Activated naive CD8-positive, alpha-beta T cell treated with anti-CD3 and anti-CD28 coated beads, Interleukin-2, amount 10 ng/mL, durations not matched to agents 7 days and 5 days (primary cell): Measurements from ENCODE around the gene C3orf20. TPM values are rescaled to one million over a fixed set of nuclear protein-coding genes. Genes with fewer than 3 reads are reported as not detected.
"Not testable (repeated sequence)": the region's sequence is repeated elsewhere in the genome, so short reads cannot be mapped to it uniquely, and the experiment has no call there.

Experiments used
- ATAC-seq: fragments of 150-1000 bp; cut with Tn5 transposase; one replicate; pipeline ENCODE4 v1.10.0; 2021; ENCODE audit warnings: low read depth, moderate library complexity
- POLR2A ChIA-PET: fragments of 350-600 bp; sonication (Branson Sonifier 250); formaldehyde crosslinking; loops from one replicate; lab custom pipeline; 2021; ENCODE audit warnings: antibody characterized with exemption; lab: Charles Lee
- DNase-seq: peaks from one replicate; pipeline ENCODE4 v3.0.0; 2021
- H3K27ac Mint-ChIP-seq: one replicate; pipeline ENCODE4 v1.8.0; 2022; ENCODE audit warnings: mild to moderate bottlenecking, mixed read lengths
- H3K27me3 Mint-ChIP-seq: one replicate; pipeline ENCODE4 v1.8.0; 2022; ENCODE audit warnings: mild to moderate bottlenecking, moderate library complexity, mixed read lengths
- H3K36me3 Mint-ChIP-seq: one replicate; pipeline ENCODE4 v1.8.0; 2021; ENCODE audit warnings: mild to moderate bottlenecking, mixed read lengths
- H3K4me1 Mint-ChIP-seq: one replicate; pipeline ENCODE4 v1.8.0; 2021; ENCODE audit warnings: mixed read lengths
- H3K4me3 Mint-ChIP-seq: one replicate; pipeline ENCODE4 v1.8.0; 2022; ENCODE audit warnings: mild to moderate bottlenecking, moderate library complexity, mixed read lengths
- H3K9me3 Mint-ChIP-seq: one replicate; pipeline ENCODE4 v1.8.0; 2021; ENCODE audit warnings: mixed read lengths
- total RNA-seq, 2 experiments: library from RNA; stranded (reverse); gene quantifications; one replicate each; pipeline ENCODE4 v1.2.3, GENCODE V29; 2021

The C3orf20 gene
- total RNA-seq, 2 experiments from 2014 or later, result 0.17 to 0.25 TPM

GRCh38 chr3:14640734-14641133, 34.2 kb upstream of the C3orf20 start:
- POLR2A ChIA-PET, result no interaction called here
- Mint-ChIP-seq H3K27me3 (peaks cover 21% of the 10 kb centered on the region), H3K9me3 (no peaks in the 10 kb centered on the region), H3K36me3 (no peaks in the 10 kb centered on the region), H3K4me1 (no peaks in the 10 kb centered on the region), H3K4me3 (no peak overlapping the region), H3K27ac (no peak overlapping the region)
- no peak for ATAC-seq
- DNase-seq, result no peak

DNA sequence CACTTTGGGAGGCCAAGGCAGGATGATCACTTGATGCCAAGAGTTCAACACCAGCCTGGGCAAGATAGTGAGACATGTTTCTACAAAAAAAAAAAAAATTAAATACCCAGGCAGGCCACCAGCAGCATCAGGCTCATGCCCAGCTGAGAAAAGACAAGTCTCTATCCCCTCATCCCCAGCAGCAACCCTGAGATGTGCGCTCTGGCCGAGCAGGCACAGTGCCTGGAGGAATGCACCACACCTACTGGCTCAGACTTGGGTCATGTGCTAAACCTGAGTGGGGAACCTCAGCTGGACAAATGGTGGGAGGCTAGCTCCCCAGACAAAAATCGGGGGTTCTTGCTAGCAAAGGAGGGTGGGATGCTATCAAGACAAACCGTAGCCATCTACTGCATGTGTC, 33.6 kb upstream of the C3orf20 start:
- POLR2A ChIA-PET, result no interaction called here
- Mint-ChIP-seq H3K9me3 (no peaks in the 10 kb centered on the region), H3K27ac (no peak overlapping the region)

DNA sequence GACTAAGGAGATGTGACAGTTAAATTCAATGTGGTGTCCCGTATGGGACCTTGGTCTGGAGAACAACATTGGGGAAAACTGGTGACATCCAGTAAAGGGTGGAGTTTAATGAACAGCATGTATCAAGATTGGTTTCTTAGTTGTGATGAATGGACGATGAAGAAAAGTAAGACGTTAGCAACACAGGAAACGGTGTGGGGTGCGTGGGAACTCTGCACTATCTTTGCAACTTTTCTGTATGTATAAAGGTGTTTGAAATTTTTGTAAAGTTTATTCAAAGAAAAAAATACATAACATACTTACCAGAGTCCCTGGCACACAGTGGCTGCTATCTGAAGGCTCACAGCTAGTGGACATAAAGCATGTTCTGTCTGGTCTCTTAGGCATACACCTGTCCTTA, 29.5 kb upstream of the C3orf20 start:
- POLR2A ChIA-PET, result no interaction called here
- Mint-ChIP-seq H3K27me3 (peaks cover 2% of the 10 kb centered on the region), H3K4me1 (peaks cover 23% of the 10 kb centered on the region), H3K4me3 (no peak overlapping the region), H3K9me3 (no peaks in the 10 kb centered on the region), H3K27ac (no peak overlapping the region), H3K36me3 (no peaks in the 10 kb centered on the region)
- ATAC-seq (no peak), DNase-seq (no peak)

More for the DNA sequence above, 33.6 kb upstream of the C3orf20 start:
- Mint-ChIP-seq H3K4me1 (peaks cover 6% of the 10 kb centered on the region), H3K27me3 (peaks cover 18% of the 10 kb centered on the region), H3K4me3 (no peak overlapping the region), H3K36me3 (no peaks in the 10 kb centered on the region)
- DNase-seq (no peak), ATAC-seq (no peak)

DNA sequence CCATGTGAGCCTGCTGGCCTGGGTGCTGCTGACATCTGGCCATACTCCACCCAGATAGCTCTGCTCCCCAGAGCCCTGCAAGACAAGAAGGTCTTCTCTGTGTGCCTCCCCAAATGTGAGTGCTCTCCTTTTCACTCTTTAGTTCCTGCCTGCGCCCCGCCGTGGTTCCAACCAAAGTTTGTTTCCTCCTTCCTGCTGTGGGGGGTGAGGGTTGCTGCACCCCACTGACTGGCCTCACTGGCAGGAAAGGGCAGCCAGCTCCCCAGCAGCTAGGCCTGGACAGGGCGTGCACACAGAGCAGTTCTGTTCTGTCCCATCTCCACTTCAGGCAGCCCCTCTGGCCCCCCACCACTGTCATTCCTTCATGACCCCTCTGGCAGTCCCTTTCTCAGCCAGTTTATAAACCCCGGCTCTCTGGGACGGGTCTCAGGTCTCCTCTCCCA, 28.8 kb upstream of the C3orf20 start:
- Mint-ChIP-seq H3K4me1 (peaks cover 25% of the 10 kb centered on the region), H3K36me3 (no peaks in the 10 kb centered on the region), H3K4me3 (no peak overlapping the region), H3K27ac (no peak overlapping the region), H3K27me3 (peaks cover 2% of the 10 kb centered on the region), H3K9me3 (no peaks in the 10 kb centered on the region)
- DNase-seq (no peak), ATAC-seq (peak; percentile 14)
- POLR2A ChIA-PET, result no interaction called here

DNA sequence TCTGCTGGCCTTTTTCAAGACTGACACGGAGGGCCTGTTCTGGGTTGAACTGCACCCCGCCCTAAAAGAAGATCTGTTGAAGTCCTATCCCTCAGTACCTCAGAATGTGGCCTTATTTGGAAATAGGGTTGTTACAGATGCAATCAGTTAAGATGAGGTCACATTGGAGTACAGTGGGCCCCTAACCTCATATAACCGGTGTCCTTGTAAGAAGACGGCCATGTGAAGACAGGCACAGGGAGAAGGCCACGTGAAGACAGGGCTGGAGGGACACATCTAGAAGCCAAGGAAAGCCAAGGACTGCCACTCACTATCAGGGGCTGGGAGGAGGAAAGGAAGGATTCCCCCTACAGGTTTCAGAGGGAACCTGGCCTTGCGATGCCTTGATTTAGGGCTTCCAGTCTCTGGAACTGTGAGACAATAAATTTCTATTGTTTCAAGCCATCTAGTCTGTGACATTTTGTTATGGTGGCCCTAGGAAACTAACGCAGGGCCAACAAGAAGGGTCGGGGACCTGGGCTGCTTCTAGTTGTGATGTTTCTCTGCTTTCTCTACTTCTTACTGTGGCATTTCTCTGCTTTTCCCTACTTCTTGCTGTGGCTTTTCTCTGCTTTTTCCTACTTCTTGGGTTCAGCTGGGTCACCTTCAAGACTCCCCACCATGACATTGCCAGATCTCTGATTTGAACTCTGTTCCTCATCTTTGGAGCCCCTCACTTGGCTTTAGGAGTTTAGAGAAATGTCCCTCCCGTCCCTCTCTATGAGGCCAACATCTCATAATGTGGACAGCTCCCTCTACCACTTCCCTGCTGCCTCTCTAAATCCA, 28.1 kb upstream of the C3orf20 start:
- POLR2A ChIA-PET, result interaction anchor here (1.5 kb wide), 1 partner anchor 468 kb away, joined by 4 read pairs; the partner anchor contains the start of genes LSM3 and XPC
- Mint-ChIP-seq H3K27ac (no peak overlapping the region), H3K27me3 (peaks cover 2% of the 10 kb centered on the region), H3K9me3 (no peaks in the 10 kb centered on the region), H3K4me3 (no peak overlapping the region), H3K4me1 (peaks cover 25% of the 10 kb centered on the region), H3K36me3 (no peaks in the 10 kb centered on the region)
- ATAC-seq (no peak), DNase-seq (no peak)

- H3K27me3 Mint-ChIP-seq, result peaks cover 2% of the 10 kb centered on the region
- H3K9me3 Mint-ChIP-seq, result no peaks in the 10 kb centered on the region
- H3K36me3 Mint-ChIP-seq, result no peaks in the 10 kb centered on the region
- H3K4me1 Mint-ChIP-seq, result peaks cover 27% of the 10 kb centered on the region
- H3K27ac Mint-ChIP-seq, result no peak overlapping the region
- POLR2A ChIA-PET, result interaction anchor here (1.5 kb wide), 1 partner anchor 470 kb away, joined by 4 read pairs; the partner anchor contains the start of genes LSM3 and XPC
- no peak overlapping the region for H3K4me3 Mint-ChIP-seq
- DNase-seq (no peak), ATAC-seq (no peak)
These were observed 26.7 kb upstream of the C3orf20 start for GRCh38 chr3:14647976-14648955.

- peaks cover 35% of the 10 kb centered on the region for H3K4me1 Mint-ChIP-seq
- no peaks in the 10 kb centered on the region for H3K9me3 Mint-ChIP-seq
- POLR2A ChIA-PET, result no interaction called here
- H3K4me3 Mint-ChIP-seq, result no peak overlapping the region
- ATAC-seq, result no peak
- no peak overlapping the region for H3K27ac Mint-ChIP-seq
- no peaks in the 10 kb centered on the region for H3K27me3 Mint-ChIP-seq
- no peaks in the 10 kb centered on the region for H3K36me3 Mint-ChIP-seq
- DNase-seq, result no peak
These were observed 25.5 kb upstream of the C3orf20 start for GRCh38 chr3:14649466-14649865.

GRCh38 chr3:14650193-14650592, 24.7 kb upstream of the C3orf20 start:
- POLR2A ChIA-PET, result interaction anchor here (0.6 to 3.4 kb wide), 7 partner anchors 10 to 1686 kb away, joined by 3 to 17 read pairs (median 4); partner anchors contain the start of genes LSM3 and XPC

DNA sequence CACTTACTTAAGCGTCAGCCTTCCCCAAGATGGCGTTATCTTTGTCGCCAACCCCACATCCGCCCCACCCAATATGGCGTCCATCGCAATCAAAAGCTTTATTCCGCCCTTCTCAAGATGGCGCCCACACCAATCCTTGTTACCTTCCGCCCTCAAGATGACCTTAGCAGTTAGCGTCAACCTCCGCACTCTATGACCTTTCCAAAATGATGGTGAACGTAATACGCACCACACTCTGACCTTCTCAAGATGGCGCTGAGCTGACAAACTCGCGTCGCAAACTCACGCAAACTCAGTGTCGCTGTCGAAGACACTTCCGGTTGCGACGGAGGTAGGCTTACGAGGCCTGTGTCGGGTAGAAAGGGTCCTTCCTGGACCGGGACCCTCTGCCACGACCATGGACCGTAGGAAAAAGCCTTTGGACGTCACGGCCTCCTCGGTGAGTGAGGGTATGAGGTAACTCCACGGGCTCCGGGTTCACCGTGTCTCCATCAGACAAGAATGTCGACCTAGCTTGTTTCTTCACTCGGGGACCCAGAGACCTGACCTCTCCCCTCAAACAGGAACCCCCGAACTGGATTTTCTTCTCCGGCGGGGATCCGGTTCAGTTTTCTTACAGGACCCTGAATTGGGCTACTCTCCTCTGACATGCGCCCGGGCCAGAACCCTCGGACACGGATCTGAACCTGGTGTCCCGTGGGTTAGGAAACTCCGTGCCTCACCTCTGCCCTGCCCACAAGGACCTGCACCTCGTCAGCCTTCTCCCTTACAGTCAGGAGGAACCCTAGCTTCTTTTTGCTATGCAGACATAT, 23.3 kb upstream of the C3orf20 start, which contains the start of gene CCDC174:
Gene CCDC174, plus strand, starts transcription at position 323 of the 812 bp plus-strand sequence. Its CDS starts 75 bp downstream, at position 398.
- peak within 1 kb of the TSS; percentile 97 for H3K4me3 Mint-ChIP-seq
- peaks cover 28% of the 10 kb centered on the region for H3K4me1 Mint-ChIP-seq
- peaks cover 5% of the 10 kb centered on the region for H3K36me3 Mint-ChIP-seq
- no peaks in the 10 kb centered on the region for H3K9me3 Mint-ChIP-seq
- ATAC-seq, result peak; percentile 98
- DNase-seq, result peak; percentile 88
- POLR2A ChIA-PET, result interaction anchor here (0.9 to 3.4 kb wide), 12 partner anchors 9 to 528 kb away, joined by 3 to 17 read pairs (median 6); partner anchors contain the start of genes LSM3, NR2C2, RBSN and SLC6A6
- peak within 1 kb of the TSS; percentile 99 for H3K27ac Mint-ChIP-seq
- no peaks in the 10 kb centered on the region for H3K27me3 Mint-ChIP-seq

More at GRCh38 chr3:14650193-14650592, 24.7 kb upstream of the C3orf20 start:
- ATAC-seq (no peak), DNase-seq (no peak)
- H3K4me1 Mint-ChIP-seq, result peaks cover 35% of the 10 kb centered on the region
- peak overlapping the region; percentile 97 for H3K4me3 Mint-ChIP-seq
- H3K9me3 Mint-ChIP-seq, result no peaks in the 10 kb centered on the region
- H3K27me3 Mint-ChIP-seq, result no peaks in the 10 kb centered on the region
- H3K36me3 Mint-ChIP-seq, result peaks cover under 1% of the 10 kb centered on the region
- peak overlapping the region; percentile 99 for H3K27ac Mint-ChIP-seq

GRCh38 chr3:14652360-14652907, 22.5 kb upstream of the C3orf20 start:
- H3K27me3 Mint-ChIP-seq, ATAC-seq, H3K9me3 Mint-ChIP-seq, H3K36me3 Mint-ChIP-seq, DNase-seq: not testable (repeated sequence)
- peak overlapping the region; percentile 97 for H3K4me3 Mint-ChIP-seq
- H3K4me1 Mint-ChIP-seq, result peaks cover 29% of the 10 kb centered on the region
- POLR2A ChIA-PET, result interaction anchor here (0.9 to 3.4 kb wide), 8 partner anchors 8 to 529 kb away, joined by 3 to 17 read pairs (median 7); partner anchors contain the start of genes LSM3, NR2C2 and XPC
- H3K27ac Mint-ChIP-seq, result peak overlapping the region; percentile 99

DNA sequence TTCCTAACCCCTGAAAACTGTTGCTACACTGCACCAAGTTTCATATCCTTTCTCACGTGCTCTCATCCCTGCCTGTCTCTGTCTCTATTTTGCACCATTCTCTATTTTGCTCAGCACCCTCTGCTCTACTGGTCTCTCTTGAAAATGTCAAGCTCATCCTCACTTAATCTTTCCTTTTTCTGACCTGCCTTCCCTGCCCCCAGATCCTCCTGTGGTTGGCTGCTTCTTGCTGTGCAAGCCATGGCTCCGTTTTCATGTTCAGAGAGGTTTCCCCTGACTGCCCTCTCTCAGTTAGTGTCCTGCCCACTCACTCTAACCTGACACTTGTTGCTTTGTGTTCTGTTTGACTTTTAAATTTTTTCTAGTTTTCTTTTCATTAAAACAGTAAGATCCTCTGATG, 17.4 kb upstream of the C3orf20 start:
- POLR2A ChIA-PET, result no interaction called here
- ATAC-seq (no peak), DNase-seq (no peak)
- H3K4me1 Mint-ChIP-seq, result peaks cover 14% of the 10 kb centered on the region
- no peak overlapping the region for H3K4me3 Mint-ChIP-seq
- H3K9me3 Mint-ChIP-seq, result no peaks in the 10 kb centered on the region
- no peaks in the 10 kb centered on the region for H3K27me3 Mint-ChIP-seq
- peaks cover 23% of the 10 kb centered on the region for H3K36me3 Mint-ChIP-seq
- no peak overlapping the region for H3K27ac Mint-ChIP-seq

- ATAC-seq (no peak), DNase-seq (no peak)
- Mint-ChIP-seq H3K9me3 (no peaks in the 10 kb centered on the region), H3K27ac (no peak overlapping the region), H3K36me3 (peaks cover 30% of the 10 kb centered on the region), H3K4me3 (no peak overlapping the region), H3K27me3 (no peaks in the 10 kb centered on the region), H3K4me1 (peaks cover 7% of the 10 kb centered on the region)
- POLR2A ChIA-PET, result no interaction called here
These were observed 16.0 kb upstream of the C3orf20 start for GRCh38 chr3:14658978-14659377.
